ENCODE results near the gene IGF2.

- TF ChIP-seq, protein P1, sequence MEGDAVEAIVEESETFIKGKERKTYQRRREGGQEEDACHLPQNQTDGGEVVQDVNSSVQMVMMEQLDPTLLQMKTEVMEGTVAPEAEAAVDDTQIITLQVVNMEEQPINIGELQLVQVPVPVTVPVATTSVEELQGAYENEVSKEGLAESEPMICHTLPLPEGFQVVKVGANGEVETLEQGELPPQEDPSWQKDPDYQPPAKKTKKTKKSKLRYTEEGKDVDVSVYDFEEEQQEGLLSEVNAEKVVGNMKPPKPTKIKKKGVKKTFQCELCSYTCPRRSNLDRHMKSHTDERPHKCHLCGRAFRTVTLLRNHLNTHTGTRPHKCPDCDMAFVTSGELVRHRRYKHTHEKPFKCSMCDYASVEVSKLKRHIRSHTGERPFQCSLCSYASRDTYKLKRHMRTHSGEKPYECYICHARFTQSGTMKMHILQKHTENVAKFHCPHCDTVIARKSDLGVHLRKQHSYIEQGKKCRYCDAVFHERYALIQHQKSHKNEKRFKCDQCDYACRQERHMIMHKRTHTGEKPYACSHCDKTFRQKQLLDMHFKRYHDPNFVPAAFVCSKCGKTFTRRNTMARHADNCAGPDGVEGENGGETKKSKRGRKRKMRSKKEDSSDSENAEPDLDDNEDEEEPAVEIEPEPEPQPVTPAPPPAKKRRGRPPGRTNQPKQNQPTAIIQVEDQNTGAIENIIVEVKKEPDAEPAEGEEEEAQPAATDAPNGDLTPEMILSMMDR (IDR thresholded peaks at IDR 0.05): no peak
- no peak for TF ChIP-seq POLR2AphosphoS5 (IDR thresholded peaks at IDR 0.05)
Observed at GRCh38 chr11:2128130-2128510, 11.1 kb downstream of the IGF2 start.
